NT2/D1 (cell line): ENCODE measurements around the gene MCEE.

Source experiments
- SUZ12 ChIP-seq: IDR thresholded peaks from 2 replicates; pipeline ENCODE4 v1.6.1; 2011; ENCODE audit not compliant: insufficient read length, insufficient read depth; ENCODE audit errors: extremely low read depth
- YY1 ChIP-seq: IDR thresholded peaks from 2 replicates; pipeline ENCODE4 v1.6.1; 2011; ENCODE audit not compliant: insufficient read length, insufficient read depth
- ZNF274 ChIP-seq: IDR thresholded peaks from 2 replicates; pipeline ENCODE4 v1.6.1; 2011; ENCODE audit warnings: mild to moderate bottlenecking, low read depth, low read length

DNA sequence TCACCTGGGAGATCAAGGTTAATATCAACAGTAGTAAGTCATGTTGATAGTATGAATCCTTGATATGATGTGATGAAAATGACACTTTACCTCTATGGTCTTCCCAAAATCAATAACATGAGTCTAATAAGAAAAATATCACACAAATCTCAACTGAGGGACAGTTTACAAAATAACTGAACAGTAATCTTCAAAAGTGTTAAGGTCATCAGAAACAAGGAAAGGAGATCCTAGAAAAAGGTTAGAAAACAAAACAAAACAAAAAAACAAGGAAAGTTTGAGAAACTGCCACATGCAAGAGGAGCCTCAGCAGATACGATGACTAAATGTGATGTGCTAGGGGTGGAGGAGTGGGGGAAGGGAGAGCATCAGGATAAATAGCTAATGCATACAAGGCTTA is 16.2 kb downstream of the MCEE start:
- TF ChIP-seq ZNF274, result no peak
- TF ChIP-seq SUZ12, result no peak
- TF ChIP-seq YY1, result no peak
